H4 (cell line): ENCODE data around the gene PITHD1. TPM values are rescaled to one million over a fixed set of nuclear protein-coding genes. Genes with fewer than 3 reads are reported as not detected.
A peak's percentile ranks its signal among the peaks of the same experiment; 100 is the strongest.
"Not testable (repeated sequence)": the region's sequence is repeated elsewhere in the genome, so short reads cannot be mapped to it uniquely, and the experiment has no call there.

ENCODE experiments used
- DNase-seq: peaks from one replicate; pipeline ENCODE4 v3.0.0-alpha.2; 2015; ENCODE audit warnings: low spot score
- total RNA-seq: library from RNA; depleted of rRNA; stranded (reverse); fragments of >200 nt; shearing (Covaris generic); gene quantifications from 2 replicates; pipeline ENCODE4 v1.2.3, GENCODE V29; 2014

The PITHD1 gene
- total RNA-seq, 1 experiment from 2014 or later: 51.4 TPM

DNA sequence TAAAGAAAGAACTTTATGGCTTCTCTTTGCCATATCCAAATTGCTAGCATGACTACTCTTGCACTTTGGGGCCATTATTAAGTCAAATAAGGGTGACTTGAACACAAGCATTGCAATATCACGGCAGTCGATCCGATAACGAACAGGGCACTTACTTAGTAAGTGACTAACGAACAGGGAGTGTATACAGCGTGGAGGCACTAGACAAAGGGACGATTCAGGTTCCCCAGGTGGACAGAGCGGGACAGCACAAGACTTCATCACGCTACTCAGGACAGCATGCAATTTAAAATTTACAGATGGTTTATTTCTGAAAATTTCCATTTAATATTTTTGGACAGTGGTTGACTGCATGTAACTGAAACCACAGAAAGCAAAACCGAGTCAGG, 5.4 kb upstream of the PITHD1 start:
- no peak for DNase-seq

DNA sequence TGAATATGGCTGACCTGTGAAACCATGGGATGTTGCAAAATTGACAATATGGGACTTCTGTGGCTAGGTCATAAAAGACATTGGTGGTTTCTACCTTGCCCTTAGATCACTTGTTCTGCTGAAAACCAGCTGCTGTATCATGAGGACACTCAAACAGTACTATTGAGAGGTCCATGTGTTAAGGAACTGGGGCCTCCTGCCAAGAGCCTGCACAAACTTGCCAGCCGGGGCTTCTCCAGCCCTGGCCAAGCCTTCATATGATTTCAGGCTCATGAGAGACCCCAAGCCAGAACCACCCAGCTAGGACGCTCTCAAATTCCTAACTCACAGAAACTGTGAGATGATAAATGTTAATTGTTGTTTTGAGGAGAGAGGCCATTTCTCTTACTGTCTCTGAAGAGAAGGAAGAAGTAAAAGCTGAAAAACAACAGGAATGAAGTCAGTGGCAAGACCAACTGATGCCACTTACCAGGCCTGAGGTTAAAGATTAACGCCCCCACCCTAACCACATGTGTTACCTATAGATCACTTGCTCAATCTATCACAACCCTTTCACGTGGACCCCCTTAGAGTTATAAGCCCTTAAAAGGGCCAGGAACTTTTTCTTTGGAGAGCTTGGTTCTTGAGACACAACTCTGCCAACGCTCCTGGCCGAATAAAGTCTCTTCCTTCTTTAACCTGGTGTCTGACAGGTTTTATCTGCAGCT, 3.9 kb upstream of the PITHD1 start:
- DNase-seq: no peak

DNA sequence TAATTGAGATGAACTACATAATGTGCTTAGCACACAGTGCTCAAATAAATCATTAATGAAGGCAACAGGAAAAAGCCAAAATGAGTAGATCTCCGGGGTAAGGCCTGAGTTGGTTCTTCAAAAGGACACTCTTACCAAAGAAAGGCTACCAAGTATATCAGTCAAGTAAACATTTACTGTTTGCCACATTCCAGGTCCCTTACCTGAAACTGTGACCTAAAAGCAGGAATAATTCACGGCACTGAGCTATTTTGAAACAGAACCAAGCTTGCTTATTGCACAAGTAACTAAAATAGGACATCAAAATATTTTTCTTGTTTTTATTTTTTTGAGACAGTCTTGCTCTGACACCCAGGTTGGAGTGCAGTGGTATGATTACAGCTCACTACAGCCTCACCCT, 2.0 kb upstream of the PITHD1 start:
- DNase-seq: no peak

DNA sequence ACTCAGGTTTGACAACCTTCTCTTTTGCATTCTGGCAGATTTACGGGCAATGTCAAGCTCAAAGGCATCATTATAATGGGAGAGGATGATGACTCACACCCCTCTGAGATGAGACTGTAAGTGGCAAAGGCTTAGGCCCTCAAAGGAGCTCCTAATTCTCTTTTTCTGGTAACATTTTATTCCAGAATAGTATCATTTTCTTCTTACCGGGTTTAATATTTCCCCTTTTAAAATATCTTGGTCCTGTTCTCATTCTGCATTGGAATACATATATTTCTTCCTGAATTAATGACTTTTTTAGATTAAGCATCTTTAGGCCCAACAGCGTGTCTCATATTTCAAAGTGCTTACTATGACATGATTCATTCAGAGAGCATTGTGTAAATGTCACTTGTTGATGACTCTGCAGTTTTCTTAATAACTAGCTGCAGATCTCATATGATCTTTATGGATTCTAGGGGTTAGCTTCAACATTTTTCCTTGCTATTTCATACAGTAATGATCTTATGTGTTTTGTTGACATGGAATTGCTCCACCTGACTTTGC, 1.7 kb downstream of the PITHD1 start:
- no peak for DNase-seq

DNA sequence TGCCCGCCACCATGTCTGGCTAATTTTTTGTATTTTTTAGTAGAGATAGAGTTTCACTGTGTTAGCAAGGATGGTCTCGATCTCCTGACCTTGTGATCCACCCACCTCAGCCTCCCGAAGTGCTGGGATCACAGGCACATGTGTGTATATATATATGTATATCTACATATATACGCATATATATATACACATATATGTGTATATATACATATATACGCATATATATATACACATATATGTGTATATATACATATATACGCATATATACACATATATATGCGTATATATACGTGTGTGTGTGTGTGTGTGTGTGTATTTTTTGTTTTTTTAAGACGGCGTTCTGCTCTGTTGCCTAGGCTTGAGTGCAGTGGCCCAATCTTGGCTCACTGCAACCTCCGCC, 4.9 kb downstream of the PITHD1 start:
- not testable (repeated sequence) for DNase-seq

DNA sequence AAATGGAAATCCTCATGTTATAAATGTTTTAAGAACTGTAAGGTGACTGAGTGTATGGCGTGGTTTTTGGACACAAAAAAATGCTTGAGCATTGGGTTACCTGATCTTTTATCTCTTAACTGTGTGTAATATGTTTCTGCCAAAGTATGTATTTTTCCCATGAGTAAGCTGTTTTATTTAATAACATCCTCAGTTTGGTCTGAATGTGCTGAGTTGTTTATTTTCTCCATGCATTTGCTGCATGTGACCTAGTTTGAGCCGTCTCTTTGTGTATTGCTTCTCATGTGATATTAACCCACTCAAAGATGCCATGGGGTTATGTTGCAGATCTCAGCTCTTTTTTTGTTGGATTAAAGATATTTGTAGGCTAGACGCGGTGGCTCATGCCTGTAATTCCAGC, 6.6 kb downstream of the PITHD1 start:
- no peak for DNase-seq

DNA sequence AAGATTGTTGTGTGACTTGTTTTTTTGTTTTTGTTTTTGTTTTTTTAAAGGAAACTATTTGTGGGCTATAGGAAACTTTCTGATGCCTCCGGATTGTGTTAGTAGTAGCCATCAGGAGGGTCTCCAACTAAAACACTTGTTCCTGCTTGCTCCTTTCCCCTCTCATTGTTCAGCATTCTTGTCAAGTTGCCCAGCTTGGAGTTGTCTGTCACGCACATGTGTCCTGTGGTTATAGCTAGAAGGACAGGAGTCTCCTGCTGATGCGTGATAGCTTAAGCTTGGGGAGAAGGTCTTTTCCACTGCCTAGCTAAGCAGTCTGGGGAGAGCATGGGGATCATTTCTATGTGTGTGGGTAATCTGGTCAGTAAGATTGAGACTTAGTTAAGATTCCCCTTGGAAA, 9.5 kb downstream of the PITHD1 start:
- DNase-seq: no peak

DNA sequence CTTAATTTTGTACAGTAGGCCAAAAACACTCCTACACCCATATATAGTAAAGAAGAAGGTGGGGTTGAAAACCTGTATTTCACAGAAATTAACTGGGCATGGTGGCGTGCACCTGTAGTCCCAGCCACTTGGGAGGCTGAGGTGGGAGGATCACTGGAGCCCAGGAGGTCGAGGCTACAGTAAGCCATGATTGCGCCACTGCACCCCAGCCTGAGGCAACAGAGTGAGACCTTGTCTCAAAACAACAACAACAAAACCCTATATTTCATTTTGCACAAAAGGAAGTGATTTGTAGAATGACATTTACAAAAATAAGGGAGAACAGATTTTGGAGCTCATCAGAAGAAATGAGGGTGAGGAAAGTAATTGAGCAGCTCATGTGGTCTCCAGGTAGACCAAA, 10.5 kb downstream of the PITHD1 start:
- DNase-seq: no peak

DNA sequence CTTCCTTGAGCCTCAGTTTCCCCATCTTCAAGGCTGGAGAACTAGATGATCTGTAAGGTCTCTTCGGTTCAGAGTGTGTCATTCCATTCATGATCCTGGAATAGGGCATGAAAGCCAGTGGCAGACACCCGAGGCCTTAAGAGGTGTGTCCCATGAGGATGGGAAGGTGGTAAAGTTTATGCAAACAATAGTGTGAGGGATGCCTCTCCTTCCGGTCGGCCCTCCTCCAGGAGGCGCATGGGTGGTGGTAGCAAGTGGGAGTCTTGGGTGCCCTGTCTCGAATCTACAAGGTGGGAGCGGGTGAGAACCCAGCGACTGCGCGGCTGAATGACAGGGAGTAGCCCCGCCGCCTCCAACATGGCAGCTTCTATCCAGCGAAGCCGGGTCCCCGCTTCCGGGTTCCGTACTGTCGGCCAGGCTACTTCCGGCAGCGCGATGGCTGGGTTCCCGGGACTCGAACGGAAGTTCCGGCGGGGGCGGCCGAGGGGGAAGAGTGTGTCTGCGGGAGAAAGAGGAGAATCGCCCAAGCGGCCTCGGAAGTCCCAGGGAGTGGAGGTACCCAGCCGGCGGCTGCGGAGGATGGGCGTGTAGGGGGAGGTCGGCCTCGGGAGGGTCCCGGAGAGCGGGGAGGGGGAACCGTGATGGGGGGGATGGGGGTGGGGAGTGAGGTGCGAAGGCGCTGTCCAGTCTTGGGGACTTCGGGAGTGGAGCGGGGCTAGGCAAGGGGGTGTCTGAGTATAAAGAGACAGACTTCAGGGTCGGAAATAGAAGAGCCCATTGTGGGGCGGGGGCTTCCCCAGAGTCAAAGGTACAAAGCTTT, 12.7 kb downstream of the PITHD1 start, which contains the start of gene LYPLA2:
LYPLA2 (plus strand) TSS at position 450 of the 820 bp plus-strand sequence. CDS start 1,538 bp downstream, outside the sequence.
- DNase-seq: peak; percentile 85

DNA sequence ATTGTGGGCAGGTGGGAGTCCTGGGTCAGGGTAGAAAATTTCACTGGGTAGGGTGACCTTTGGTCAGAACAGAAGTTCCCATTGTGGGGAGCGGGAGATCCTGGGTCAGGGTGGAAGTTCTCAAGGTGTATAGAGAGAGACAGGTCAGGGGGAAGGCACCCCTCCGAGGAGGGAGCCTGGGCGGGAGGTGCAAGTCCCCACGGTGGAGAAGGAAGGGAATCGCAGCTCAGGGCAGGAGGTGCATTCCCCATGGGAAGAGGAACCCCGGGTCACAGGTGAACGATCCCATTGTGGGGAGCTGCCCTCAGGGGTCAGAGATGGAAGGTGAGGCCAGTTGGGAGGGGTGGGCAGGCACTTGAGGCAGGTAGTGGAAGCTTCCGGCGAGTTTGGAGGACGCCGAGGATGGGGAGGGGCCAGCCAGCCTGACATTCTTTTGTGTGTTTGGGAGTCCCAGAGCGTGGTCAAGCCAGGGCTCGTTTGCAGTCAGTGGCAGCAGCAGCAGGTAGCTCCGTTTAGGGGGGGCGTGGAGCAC, 13.4 kb downstream of the PITHD1 start:
- peak; percentile 16 for DNase-seq

DNA sequence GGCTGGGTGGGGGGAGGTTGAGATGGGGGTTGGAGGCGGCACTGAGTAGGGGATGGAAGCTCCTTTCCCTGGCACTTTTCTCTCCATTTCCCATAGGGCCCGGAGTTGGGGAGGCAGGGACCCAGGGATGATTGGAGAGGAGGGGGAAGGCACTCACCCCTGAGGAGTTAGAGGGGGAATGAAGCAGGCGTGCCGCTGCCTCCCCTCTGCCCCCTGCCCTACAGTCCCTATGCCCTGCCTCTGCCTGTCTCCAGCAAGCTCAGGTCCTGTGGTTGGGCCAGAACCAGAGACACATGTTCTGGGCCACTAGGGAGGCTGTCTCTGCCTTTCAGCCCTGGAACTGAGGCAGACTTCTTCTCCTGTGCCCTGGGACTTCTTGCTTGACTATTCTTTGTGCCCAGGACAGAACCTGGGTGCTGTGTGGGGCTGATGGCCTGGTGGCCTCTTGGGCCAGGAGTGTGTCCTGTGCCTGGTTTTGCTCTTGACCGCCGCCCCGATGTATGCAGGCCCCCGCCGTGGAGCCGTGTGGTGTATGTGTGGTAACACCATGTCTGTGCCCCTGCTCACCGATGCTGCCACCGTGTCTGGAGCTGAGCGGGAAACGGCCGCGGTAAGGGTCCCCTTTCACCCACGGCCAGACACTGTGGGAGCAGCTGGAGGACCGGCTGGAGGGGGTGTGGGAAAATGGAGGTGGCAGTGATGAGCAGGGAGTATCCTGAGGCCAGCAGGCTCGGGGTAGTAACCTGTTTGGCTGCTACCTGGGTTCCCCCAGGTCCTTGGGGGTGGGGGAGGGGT, 14.1 kb downstream of the PITHD1 start:
- DNase-seq: no peak

DNA sequence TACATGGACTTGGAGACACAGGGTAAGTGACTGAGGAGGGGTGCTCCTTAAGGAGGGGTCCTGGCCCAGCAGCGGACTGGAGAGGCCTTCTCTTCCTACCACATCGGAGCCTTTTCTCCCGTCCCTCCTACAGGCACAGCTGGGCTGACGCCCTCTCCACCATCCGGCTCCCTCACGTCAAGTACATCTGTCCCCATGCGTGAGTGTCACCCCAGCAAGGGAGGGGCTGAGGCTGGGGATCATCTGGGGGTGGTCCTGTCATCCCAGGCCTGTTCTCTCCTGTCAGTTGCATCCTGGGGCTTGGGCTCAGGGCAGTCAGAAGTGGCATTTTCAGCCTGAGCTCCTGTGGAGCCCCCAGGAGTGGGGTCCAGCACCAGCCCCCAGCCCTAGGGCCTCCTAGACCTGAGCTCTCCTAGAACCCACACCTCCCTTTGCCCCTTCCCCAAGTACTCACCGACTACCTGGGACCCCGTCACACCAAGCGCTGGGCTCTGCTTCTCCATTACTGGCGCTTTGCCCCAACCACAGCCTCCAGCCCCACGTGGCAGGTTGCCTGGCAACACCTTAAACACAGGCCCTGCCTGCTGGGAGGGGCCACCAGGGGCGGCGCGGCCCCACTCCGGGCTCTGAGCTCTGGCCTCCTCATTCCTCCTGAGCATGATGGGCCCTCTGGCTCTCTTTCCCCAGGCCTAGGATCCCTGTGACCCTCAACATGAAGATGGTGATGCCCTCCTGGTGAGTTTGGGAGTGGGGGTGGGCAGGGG, 15.0 kb downstream of the PITHD1 start:
- DNase-seq: peak; percentile 86

DNA sequence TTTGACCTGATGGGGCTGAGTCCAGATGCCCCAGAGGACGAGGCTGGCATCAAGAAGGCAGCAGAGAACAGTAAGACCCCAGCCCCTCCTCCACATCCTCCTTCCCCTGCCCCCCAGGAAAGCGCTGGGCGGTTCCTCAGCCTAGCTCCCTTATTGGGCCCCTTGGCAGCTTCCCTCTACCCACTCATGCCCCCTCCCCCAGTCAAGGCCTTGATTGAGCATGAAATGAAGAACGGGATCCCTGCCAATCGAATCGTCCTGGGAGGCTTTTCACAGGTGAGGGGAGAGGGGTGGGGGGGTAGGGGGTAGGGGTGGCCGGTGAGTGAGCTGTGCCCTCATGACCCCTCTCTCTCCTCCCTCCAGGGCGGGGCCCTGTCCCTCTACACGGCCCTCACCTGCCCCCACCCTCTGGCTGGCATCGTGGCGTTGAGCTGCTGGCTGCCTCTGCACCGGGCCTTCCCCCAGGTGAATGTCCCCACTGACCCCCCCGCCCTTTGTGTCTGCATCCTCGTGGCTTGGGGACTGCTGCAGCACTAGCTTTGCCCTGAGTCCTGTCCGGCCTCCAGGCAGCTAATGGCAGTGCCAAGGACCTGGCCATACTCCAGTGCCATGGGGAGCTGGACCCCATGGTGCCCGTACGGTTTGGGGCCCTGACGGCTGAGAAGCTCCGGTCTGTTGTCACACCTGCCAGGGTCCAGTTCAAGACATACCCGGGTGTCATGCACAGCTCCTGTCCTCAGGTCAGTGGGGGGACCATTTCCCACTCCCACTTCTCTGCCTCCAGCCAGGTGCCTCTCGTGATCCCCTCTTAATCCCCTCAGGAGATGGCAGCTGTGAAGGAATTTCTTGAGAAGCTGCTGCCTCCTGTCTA, 15.9 kb downstream of the PITHD1 start:
- no peak for DNase-seq

DNA sequence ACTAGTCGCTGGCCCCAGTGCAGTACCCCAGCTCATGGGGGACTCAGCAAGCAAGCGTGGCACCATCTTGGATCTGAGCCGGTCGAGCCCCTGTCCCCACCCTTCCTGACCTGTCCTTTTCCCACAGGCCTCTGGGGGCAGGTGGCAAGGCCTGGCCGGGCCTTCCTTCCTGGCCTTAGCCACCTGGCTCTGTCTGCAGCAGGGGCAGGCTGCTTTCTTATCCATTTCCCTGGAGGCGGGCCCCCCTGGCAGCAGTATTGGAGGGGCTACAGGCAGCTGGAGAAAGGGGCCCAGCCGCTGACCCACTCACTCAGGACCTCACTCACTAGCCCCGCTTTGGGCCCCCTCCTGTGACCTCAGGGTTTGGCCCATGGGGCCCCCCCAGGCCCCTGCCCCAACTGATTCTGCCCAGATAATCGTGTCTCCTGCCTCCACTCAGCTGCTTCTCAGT, 16.5 kb downstream of the PITHD1 start:
- DNase-seq: not testable (repeated sequence)

DNA sequence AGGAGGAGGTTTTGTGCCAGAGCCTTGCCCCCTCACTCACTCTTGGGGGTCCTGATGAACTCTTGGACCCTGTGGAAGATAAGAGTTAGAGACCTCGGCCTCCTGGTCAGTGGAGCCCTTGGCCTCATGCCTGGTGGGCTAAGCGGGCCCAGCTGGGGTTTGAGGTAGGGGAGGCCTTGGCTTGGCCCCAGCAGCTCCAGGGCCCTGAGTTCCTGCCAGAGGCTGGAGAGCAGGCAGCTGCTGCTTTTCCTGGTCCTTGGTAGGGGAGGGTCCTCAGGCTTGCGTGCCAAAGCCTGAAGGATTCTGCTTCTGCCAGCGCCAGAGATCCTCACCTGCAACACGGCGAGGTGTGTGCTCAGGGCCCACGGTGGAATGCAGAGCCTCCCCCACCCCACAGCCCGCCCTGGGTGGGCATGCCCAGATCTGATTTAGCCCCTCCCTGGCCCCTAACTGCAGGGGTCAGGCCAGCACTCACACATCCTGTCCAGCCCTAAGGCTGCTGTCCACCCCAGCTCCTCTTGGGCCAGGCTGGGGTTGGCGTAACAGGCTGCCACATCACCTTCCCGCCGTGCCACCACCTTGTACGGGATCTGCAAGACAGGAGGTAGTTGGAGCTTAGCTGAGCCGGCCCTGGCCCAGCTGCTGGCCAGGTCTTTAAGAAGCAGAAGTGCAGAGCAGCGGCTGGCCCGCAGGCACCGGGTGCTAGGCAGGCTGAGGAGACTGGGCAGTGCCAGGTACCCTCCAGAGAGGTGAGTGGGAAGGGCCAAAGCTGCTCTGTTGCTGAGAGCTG, 17.7 kb downstream of the PITHD1 start:
- DNase-seq: no peak

DNA sequence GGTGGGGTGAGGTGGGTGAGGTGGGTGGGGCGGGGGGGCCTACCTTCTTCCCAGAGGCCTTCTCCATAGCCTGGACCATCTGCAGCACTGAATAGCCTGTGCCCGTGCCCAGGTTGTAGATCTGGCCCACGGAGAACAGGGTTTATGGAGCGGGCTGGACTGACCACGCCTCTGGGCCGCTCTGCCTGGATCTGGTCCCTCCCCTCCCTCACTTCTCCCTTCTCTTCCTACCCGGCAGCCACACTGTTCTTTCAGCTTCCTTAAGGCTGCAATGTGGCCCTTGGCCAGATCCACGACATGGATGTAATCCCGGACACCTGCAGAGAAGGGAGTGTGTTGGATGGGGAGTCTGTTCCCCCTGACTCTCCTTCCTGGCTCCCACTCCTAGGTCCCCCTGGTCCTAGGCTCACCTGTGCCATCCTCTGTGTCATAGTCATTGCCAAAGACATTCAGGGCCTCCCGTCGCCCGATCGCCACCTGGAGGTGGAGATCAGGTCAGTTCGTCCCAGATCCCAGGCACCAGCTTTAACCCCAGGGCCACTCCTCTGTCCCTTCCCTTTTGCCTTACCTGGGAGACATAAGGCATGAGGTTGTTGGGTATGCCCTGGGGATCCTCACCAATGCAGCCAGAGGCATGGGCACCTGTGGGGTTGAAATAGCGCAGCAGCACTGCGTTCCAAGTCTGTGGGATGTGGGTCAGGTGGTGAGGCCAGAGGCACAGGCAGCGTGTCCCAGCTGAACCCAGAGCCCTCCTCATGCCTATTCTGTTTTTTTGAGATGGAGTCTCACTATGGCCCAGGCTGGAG, 18.5 kb downstream of the PITHD1 start:
- DNase-seq: no peak

DNA sequence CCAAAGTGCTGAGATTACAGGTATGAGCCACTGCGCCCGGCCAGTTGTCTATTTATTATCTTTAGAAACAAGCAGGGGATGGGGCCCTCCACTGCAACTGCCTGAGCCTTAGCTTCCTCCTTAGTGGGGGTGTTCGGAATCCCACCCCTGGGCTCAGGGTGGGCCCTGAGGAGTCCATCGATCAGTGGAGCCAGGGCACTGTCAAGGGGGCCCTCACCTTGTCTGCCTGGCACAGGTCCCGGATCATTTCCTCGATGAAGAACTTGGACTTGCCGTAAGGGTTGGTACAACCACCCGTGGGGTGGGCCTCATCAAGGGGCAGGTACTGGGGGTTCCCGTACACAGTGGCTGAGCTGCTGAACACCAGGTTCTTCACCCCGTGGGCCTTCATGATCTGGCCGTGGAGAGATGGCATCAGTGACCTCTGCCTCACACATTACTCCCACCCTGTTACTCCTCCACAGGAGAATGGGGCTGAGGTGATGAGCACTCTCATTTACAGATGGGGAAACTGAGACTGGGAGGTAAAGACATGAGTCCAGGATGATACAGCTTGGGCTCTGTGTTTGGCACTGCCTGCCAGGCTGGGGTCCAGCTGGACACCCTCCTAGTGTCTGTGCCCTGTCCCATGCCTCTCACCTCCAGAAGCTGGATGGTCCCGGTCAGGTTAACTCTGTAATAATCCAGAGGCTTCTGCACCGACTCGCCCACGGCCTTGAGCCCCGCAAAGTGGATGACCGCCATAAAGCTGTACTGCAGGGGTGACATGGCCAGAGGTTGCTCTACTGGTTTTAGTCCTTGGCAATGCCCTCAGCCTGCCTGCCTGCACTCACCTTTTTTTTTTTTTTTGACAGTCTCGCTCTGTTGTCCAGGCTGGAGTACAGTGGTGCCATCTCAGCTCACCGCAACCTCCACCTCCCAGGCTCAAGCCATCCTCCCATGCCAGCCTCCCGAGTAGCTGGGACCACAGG, 19.5 kb downstream of the PITHD1 start:
- no peak for DNase-seq
